Measurements from ENCODE around the gene PMPCA.

PMPCA gene

GRCh38 chr9:136433849-136434579 lies 23.6 kb downstream of the PMPCA start:
- Histone ChIP-seq H3K9ac (ENCODE audit: low read length) (no peak overlapping the region), H3K27ac (ENCODE audit: low read depth, low read length) (no peak overlapping the region), H3K4me3 (ENCODE audit: low read depth in 1 of 2, low read length in 2 of 2) (no peak overlapping the region), H3K9me3 (ENCODE audit: low read length) (no peaks in the 10 kb centered on the region), H3K36me3 (ENCODE audit: insufficient read depth, low read length) (peaks cover 3% of the 10 kb centered on the region), H3K4me1 (ENCODE audit: insufficient read depth, low read length) (peaks cover 16% of the 10 kb centered on the region), H3K27me3 (ENCODE audit: control insufficient read depth in 1 of 2, insufficient read depth in 2 of 2, low read length in 2 of 2) (no peaks in the 10 kb centered on the region)

- Histone ChIP-seq H3K27ac (ENCODE audit: low read depth, low read length) (no peak overlapping the region), H3K9me3 (ENCODE audit: low read length) (no peaks in the 10 kb centered on the region), H3K36me3 (ENCODE audit: insufficient read depth, low read length) (no peaks in the 10 kb centered on the region)
Observed at GRCh38 chr9:136434580-136435169, 24.2 kb downstream of the PMPCA start.

GRCh38 chr9:136436055-136436634 lies 25.7 kb downstream of the PMPCA start:
- no peaks in the 10 kb centered on the region for H3K9me3 ChIP-seq (ENCODE audit: low read length)
- H3K9ac ChIP-seq (ENCODE audit: low read length): no peak overlapping the region
- peaks cover 22% of the 10 kb centered on the region for H3K4me1 ChIP-seq (ENCODE audit: insufficient read depth, low read length)
- H3K4me3 ChIP-seq (ENCODE audit: low read depth in 1 of 2, low read length in 2 of 2): no peak overlapping the region
- peaks cover 8% of the 10 kb centered on the region for H3K36me3 ChIP-seq (ENCODE audit: insufficient read depth, low read length)
- no peak overlapping the region for H3K27ac ChIP-seq (ENCODE audit: low read depth, low read length)
- no peaks in the 10 kb centered on the region for H3K27me3 ChIP-seq (ENCODE audit: control insufficient read depth in 1 of 2, insufficient read depth in 2 of 2, low read length in 2 of 2)

More at GRCh38 chr9:136434580-136435169, 24.2 kb downstream of the PMPCA start:
- H3K9ac ChIP-seq (ENCODE audit: low read length): no peak overlapping the region
- peaks cover 16% of the 10 kb centered on the region for H3K4me1 ChIP-seq (ENCODE audit: insufficient read depth, low read length)
- H3K27me3 ChIP-seq (ENCODE audit: control insufficient read depth in 1 of 2, insufficient read depth in 2 of 2, low read length in 2 of 2): no peaks in the 10 kb centered on the region
- H3K4me3 ChIP-seq (ENCODE audit: low read depth in 1 of 2, low read length in 2 of 2): no peak overlapping the region

GRCh38 chr9:136437430-136437829 lies 27.0 kb downstream of the PMPCA start:
- no peak overlapping the region for H3K27ac ChIP-seq (ENCODE audit: low read depth, low read length)
- H3K36me3 ChIP-seq (ENCODE audit: insufficient read depth, low read length): peaks cover 21% of the 10 kb centered on the region
- no peaks in the 10 kb centered on the region for H3K27me3 ChIP-seq (ENCODE audit: control insufficient read depth in 1 of 2, insufficient read depth in 2 of 2, low read length in 2 of 2)
- H3K4me1 ChIP-seq (ENCODE audit: insufficient read depth, low read length): peaks cover 22% of the 10 kb centered on the region
- no peaks in the 10 kb centered on the region for H3K9me3 ChIP-seq (ENCODE audit: low read length)
- H3K4me3 ChIP-seq (ENCODE audit: low read depth in 1 of 2, low read length in 2 of 2): peak overlapping the region; percentile 76 to 85
- H3K9ac ChIP-seq (ENCODE audit: low read length): peak overlapping the region; percentile 39

GRCh38 chr9:136437839-136438547 lies 27.5 kb downstream of the PMPCA start:
- Histone ChIP-seq H3K4me3 (ENCODE audit: low read depth in 1 of 2, low read length in 2 of 2) (peak overlapping the region; percentile 76 to 85), H3K9ac (ENCODE audit: low read length) (peak overlapping the region; percentile 44), H3K27me3 (ENCODE audit: control insufficient read depth in 1 of 2, insufficient read depth in 2 of 2, low read length in 2 of 2) (no peaks in the 10 kb centered on the region), H3K27ac (ENCODE audit: low read depth, low read length) (peak overlapping the region; percentile 71), H3K36me3 (ENCODE audit: insufficient read depth, low read length) (peaks cover 27% of the 10 kb centered on the region), H3K4me1 (ENCODE audit: insufficient read depth, low read length) (peaks cover 22% of the 10 kb centered on the region), H3K9me3 (ENCODE audit: low read length) (no peaks in the 10 kb centered on the region)

- H3K4me1 ChIP-seq (ENCODE audit: insufficient read depth, low read length): peaks cover 22% of the 10 kb centered on the region
- no peaks in the 10 kb centered on the region for H3K27me3 ChIP-seq (ENCODE audit: control insufficient read depth in 1 of 2, insufficient read depth in 2 of 2, low read length in 2 of 2)
- no peaks in the 10 kb centered on the region for H3K9me3 ChIP-seq (ENCODE audit: low read length)
- peak overlapping the region; percentile 76 to 85 for H3K4me3 ChIP-seq (ENCODE audit: low read depth in 1 of 2, low read length in 2 of 2)
- peak overlapping the region; percentile 71 for H3K27ac ChIP-seq (ENCODE audit: low read depth, low read length)
- peaks cover 27% of the 10 kb centered on the region for H3K36me3 ChIP-seq (ENCODE audit: insufficient read depth, low read length)
- peak overlapping the region; percentile 44 for H3K9ac ChIP-seq (ENCODE audit: low read length)
Observed at GRCh38 chr9:136438548-136439480, 28.4 kb downstream of the PMPCA start.

GRCh38 chr9:136439481-136440408 lies 29.3 kb downstream of the PMPCA start, which contains the start of gene INPP5E:
Gene INPP5E (minus strand): TSS chr9:136439845. CDS start chr9:136439419, 426 bp downstream.
- Histone ChIP-seq H3K9me3 (ENCODE audit: low read length) (no peaks in the 10 kb centered on the region), H3K36me3 (ENCODE audit: insufficient read depth, low read length) (peaks cover 35% of the 10 kb centered on the region), H3K4me1 (ENCODE audit: insufficient read depth, low read length) (peaks cover 22% of the 10 kb centered on the region), H3K27me3 (ENCODE audit: control insufficient read depth in 1 of 2, insufficient read depth in 2 of 2, low read length in 2 of 2) (no peaks in the 10 kb centered on the region), H3K27ac (ENCODE audit: low read depth, low read length) (peak within 1 kb of the TSS; percentile 71), H3K4me3 (ENCODE audit: low read depth in 1 of 2, low read length in 2 of 2) (peak within 1 kb of the TSS; percentile 76 to 85), H3K9ac (ENCODE audit: low read length) (peak within 1 kb of the TSS; percentile 44)

- Histone ChIP-seq H3K27me3 (ENCODE audit: control insufficient read depth in 1 of 2, insufficient read depth in 2 of 2, low read length in 2 of 2) (no peaks in the 10 kb centered on the region), H3K9ac (ENCODE audit: low read length) (no peak overlapping the region), H3K36me3 (ENCODE audit: insufficient read depth, low read length) (peaks cover 46% of the 10 kb centered on the region)
Observed at GRCh38 chr9:136441191-136441680, 30.8 kb downstream of the PMPCA start.

GRCh38 chr9:136441681-136442245 lies 31.3 kb downstream of the PMPCA start:
- Histone ChIP-seq H3K4me3 (ENCODE audit: low read depth in 1 of 2, low read length in 2 of 2) (no peak overlapping the region), H3K4me1 (ENCODE audit: insufficient read depth, low read length) (peaks cover 22% of the 10 kb centered on the region), H3K9me3 (ENCODE audit: low read length) (no peaks in the 10 kb centered on the region), H3K27me3 (ENCODE audit: control insufficient read depth in 1 of 2, insufficient read depth in 2 of 2, low read length in 2 of 2) (no peaks in the 10 kb centered on the region), H3K27ac (ENCODE audit: low read depth, low read length) (no peak overlapping the region), H3K36me3 (ENCODE audit: insufficient read depth, low read length) (peaks cover 50% of the 10 kb centered on the region), H3K9ac (ENCODE audit: low read length) (no peak overlapping the region)

More at GRCh38 chr9:136441191-136441680, 30.8 kb downstream of the PMPCA start:
- peaks cover 22% of the 10 kb centered on the region for H3K4me1 ChIP-seq (ENCODE audit: insufficient read depth, low read length)
- H3K4me3 ChIP-seq (ENCODE audit: low read depth in 1 of 2, low read length in 2 of 2): no peak overlapping the region
- no peak overlapping the region for H3K27ac ChIP-seq (ENCODE audit: low read depth, low read length)
- H3K9me3 ChIP-seq (ENCODE audit: low read length): no peaks in the 10 kb centered on the region
